GM19238 (cell line): ENCODE data around the gene LRFN2.
A peak's percentile ranks its signal among the peaks of the same experiment; 100 is the strongest.

Source experiments
- DNase-seq: peaks from one replicate; pipeline ENCODE4 v3.0.0; 2011; ENCODE audit warnings: low spot score; ENCODE audit not compliant: insufficient read length

Gene LRFN2

GRCh38 chr6:40586369-40587201, 579 bp downstream of the LRFN2 start:
- DNase-seq = no peak

GRCh38 chr6:40585651-40586269, 1.4 kb downstream of the LRFN2 start:
- DNase-seq = no peak

DNA sequence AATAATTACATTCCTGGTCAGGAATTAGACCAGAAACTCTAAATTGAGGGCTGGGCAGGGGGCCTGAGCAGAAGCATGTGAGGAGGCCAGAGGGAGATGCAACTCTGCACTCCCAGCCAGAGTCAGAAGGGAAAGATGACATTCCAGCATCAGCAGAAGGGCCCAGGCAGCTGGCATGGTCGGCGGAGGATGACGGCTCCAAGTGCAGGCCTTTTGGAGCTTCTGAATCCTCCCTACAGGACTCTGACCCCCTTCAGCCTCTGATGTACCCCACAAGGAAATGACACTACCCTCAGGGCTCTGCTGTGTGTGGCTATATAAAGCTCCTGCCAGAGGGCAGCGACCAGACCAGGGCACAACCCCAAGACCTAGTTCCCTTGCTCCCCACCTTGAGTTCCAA, 1.9 kb downstream of the LRFN2 start:
- DNase-seq = no peak

GRCh38 chr6:40584741-40585140, 2.4 kb downstream of the LRFN2 start:
- DNase-seq = no peak

DNA sequence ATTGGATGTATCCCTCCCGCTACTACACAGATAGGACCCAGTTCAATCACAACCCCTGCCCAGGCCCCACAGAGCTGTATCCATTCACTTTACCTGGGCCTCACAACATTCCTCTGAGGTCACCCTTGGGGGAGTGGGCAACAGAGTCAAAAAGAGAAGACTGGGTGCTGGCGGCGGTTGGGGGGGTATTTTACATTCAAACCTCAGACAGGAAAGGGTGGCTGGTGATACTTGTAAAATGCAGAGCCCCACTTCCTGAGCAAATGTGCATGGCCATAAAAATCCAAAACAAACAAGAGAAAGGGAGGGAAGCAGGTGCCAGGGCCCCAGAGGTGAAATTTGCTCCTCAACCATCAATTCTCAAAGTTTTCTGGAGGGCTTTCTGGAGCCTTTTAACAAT, 3.5 kb downstream of the LRFN2 start:
- no peak for DNase-seq

GRCh38 chr6:40582892-40583291, 4.3 kb downstream of the LRFN2 start:
- no peak for DNase-seq

- no peak for DNase-seq
Observed at GRCh38 chr6:40579101-40579500, 8.1 kb downstream of the LRFN2 start.

DNA sequence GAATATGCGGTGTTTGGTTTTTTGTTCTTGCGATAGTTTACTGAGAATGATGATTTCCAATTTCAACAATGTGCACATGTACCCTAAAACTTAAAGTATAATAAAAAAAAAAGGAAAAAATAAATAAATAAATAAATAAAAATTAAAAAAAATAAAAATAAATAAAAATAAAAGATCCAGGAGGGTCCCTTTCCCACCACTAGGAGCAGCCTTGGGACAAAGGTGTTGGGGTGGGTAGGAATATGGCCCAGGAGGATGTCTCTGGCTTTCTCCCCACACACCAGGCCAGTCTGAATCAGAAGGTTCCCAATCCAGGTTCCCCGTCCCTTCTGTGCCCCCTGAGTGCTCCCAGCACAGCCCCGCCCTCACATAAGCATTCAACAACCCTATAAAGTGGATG, 9.5 kb downstream of the LRFN2 start:
- DNase-seq = no peak

DNA sequence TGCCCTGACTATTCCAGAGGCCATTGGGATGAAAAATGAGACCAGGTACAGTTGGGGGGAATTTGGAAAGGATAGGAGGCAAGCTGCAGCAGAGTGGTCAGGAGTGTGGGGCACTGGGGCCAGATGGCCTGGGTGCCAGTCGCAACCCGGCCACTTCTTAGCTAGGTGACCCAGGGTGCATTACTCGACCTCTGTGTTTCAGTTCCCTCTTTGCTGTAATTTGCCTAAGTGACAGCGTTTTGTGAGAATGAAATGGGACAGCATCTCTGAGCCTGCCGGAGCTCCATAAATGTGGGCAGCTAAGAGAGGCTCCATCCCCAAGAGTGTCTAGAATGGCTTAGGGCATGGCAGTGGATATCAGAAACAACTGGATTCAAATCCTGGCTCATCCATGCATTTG, 13.9 kb downstream of the LRFN2 start:
- no peak for DNase-seq

DNA sequence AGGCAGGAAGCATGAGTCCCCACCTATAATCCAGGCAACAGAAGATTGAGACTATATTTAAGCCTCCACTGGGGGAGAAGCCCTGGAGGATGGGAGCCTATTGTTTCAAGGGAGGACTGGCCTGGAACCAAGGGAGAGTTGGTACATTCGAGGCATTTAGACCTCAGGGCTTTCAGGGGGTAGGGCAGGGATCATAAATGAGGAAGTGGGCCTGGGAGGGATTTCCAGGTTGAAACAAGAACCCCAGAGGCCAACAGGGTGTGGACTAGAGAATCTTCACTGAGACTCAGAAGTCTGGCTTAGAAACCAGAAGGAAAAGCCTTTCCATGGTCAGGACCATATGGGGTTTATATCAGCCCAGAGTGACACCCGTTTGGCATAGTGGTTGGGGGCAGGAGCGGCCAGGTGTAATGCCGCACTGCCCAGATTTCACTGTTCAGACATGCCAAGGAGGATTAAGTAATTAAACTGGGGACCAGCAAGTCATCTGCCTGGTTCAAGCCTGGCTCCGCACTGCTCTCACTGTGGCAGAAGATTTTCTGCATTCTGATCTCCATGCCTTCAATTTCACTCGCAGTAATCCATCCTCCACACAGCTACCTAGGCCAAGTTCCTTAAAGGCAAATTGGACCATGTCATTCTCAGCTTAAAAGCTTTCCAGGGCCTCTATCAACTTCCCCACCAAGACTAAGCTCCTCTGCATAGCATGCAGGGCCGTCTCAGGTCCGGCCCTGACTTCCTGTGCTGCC, 17.8 kb downstream of the LRFN2 start:
- DNase-seq = no peak

DNA sequence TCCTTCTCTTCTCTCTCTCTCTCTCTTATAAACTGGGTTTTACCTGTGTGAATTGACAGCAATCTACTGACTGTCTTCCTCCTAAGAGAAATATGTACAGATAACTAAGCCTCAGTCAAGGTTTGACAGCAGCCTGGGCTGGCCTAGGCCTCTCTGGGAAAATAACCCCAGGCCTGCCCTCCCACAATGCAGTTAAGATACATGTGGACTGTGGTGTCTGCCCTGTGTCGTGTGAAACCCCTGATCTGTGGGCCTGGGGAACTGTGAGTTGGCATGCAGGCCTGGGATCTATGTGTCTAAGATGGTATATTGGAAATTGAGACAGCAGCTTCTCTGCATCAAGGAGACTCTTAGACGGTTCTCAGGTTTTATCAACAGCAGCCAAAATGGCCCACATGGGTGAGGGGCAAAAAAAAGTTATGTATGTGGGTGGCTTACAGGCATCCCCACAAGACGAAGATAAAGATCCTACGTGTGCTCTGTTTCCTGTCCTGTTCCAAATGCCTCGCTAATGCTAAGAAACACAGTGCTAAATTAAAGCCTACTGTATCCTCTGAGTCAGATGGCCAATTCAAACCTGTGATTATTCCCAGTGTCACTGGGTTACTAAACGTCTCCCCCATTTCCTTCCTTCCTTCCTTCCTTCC, 19.0 kb downstream of the LRFN2 start:
- no peak for DNase-seq

- no peak for DNase-seq
Observed at GRCh38 chr6:40563111-40563510, 24.1 kb downstream of the LRFN2 start.

DNA sequence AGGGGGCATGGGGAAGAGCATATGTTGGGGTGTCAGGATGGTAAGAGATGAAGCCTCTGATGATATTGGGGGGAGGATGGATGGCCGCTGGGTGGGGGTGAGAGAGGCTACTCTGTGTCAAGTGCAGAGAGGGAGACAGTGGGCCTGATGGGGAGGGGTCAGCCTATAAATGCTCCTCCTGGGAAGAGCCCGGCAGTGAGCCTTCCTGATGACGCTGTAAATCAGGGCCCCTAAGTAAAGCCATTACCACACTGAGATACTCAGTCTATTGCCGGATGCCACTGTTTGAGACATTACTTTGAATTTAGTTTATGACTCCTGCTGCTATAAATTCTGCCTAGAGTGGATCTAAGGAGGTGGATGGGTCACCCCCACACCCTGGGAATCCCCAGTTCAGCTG, 28.1 kb downstream of the LRFN2 start:
- no peak for DNase-seq

- DNase-seq = no peak
Observed at GRCh38 chr6:40558102-40558501, 29.1 kb downstream of the LRFN2 start.

- DNase-seq = no peak
Observed at GRCh38 chr6:40556881-40557280, 30.3 kb downstream of the LRFN2 start.

- DNase-seq = no peak
Observed at GRCh38 chr6:40556023-40556422, 31.1 kb downstream of the LRFN2 start.

GRCh38 chr6:40555092-40555491, 32.1 kb downstream of the LRFN2 start:
- no peak for DNase-seq

DNA sequence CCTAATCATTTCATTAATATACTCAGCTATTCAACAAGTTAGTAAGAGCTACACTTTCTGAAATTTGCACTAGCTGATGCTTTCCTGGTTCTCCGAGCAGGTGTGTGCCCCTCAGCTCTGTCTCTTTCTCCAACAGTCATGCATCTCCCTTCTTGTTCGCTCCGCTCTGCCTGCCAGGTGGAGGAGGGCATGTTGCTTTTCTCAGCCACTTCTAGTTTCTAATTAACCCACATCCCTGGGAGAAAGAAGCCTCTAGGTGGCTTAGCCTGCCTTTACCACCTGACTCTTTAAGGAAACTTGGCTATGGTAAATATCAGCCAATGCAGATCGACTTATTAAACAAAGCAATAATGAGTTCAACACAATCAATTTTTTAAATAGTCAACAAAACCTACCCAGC, 34.2 kb downstream of the LRFN2 start:
- DNase-seq = no peak

DNA sequence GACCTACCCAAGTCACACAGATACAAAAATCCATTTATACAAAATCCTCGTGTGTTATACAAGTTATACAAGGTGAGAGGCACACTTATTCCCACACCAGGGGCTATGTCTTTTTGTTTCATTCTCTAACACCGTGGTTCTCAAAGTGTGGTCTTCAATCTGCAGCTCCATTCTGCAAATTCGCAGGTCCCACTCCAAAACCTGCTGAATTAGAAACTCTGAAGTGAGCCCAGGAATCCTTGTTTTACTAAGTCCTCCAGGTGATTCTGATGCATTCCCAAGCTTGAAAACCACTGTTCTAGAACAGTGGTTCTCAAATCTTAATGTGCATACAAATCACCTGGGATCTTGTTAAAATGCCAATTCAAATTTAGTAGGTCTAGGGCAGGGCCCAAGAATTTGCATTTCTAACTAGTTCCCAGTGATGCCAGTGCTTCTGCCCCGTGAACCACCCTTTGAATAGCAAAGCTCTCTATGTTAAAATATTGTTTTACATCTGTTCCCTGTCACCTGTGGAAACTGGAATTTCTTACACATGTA, 35.1 kb downstream of the LRFN2 start:
- no peak for DNase-seq

- DNase-seq = peak; percentile 31
Observed at GRCh38 chr6:40550202-40551101, 36.7 kb downstream of the LRFN2 start.

- DNase-seq = no peak
Observed at GRCh38 chr6:40545954-40546353, 41.2 kb downstream of the LRFN2 start.
